PC-9 (cell line): Measurements from ENCODE around the gene CIBAR2. TPM values are rescaled to one million over a fixed set of nuclear protein-coding genes. Genes with fewer than 3 reads are reported as not detected.
A peak's percentile ranks its signal among the peaks of the same experiment; 100 is the strongest.

Experiments
- BruUV-seq: library from RNA; stranded (reverse); fragments of 400-500 nt; replicated peaks from 2 replicates; lab custom pipeline; 2021; lab: Mats Ljungman, UMichigan
- CTCF ChIA-PET: fragments of 300-600 bp; sonication (Branson Sonifier 250); formaldehyde crosslinking; loops from one replicate; lab custom pipeline; 2022; ENCODE audit warnings: antibody characterized with exemption; lab: Charles Lee
- POLR2A ChIA-PET: fragments of 300-600 bp; sonication (Branson Sonifier 250); formaldehyde crosslinking; loops from one replicate; lab custom pipeline; 2022; ENCODE audit warnings: antibody characterized with exemption; ENCODE audit not compliant: unreplicated experiment; lab: Charles Lee
- DNase-seq, 2 experiments: peaks; one replicate each; pipeline versions ENCODE4 v3.0.0 to v3.0.0-alpha.2; 2015 to 2022; ENCODE audit warnings: mixed read lengths in 1 of 2
- H2AFZ ChIP-seq: fragments of 200-600 bp; sonication (generic); 2 replicates; pipeline ENCODE4 v1.8.1; 2017; ENCODE audit warnings: antibody characterized with exemption
- H3F3A ChIP-seq: fragments of 200-600 bp; sonication (generic); 2 replicates; pipeline ENCODE4 v1.8.1; 2017; ENCODE audit warnings: antibody characterized with exemption, mild to moderate bottlenecking, low read depth; ENCODE audit not compliant: insufficient read depth
- H3K27ac ChIP-seq: fragments of 200-600 bp; sonication (generic); 2 replicates; pipeline ENCODE4 v1.6.1; 2016; ENCODE audit warnings: mixed run types
- H3K27me3 ChIP-seq: fragments of 200-600 bp; sonication (generic); 2 replicates; pipeline ENCODE4 v1.6.1; 2016; ENCODE audit warnings: low read depth, mixed run types; ENCODE audit not compliant: insufficient read depth
- H3K36me3 ChIP-seq: fragments of 200-600 bp; sonication (generic); 2 replicates; pipeline ENCODE4 v1.6.1; 2016; ENCODE audit warnings: low read depth, mixed run types
- H3K4me1 ChIP-seq: fragments of 200-600 bp; sonication (generic); replicated peaks from 2 replicates; pipeline ENCODE4 v1.6.1; 2016; ENCODE audit warnings: mixed run types; ENCODE audit not compliant: insufficient read depth
- H3K4me2 ChIP-seq: fragments of 200-600 bp; sonication (generic); 2 replicates; pipeline ENCODE4 v1.6.1; 2017; ENCODE audit warnings: mixed run types
- H3K4me3 ChIP-seq: fragments of 200-600 bp; sonication (generic); 2 replicates; pipeline ENCODE4 v1.6.1; 2016; ENCODE audit warnings: mixed run types
- H3K79me2 ChIP-seq: fragments of 200-600 bp; sonication (generic); 2 replicates; pipeline ENCODE4 v1.6.1; 2017; ENCODE audit warnings: low read depth, mixed run types
- H3K9me2 ChIP-seq: fragments of 200-600 bp; sonication (generic); 2 replicates; pipeline ENCODE4 v1.8.1; 2017; ENCODE audit warnings: mild to moderate bottlenecking; ENCODE audit not compliant: insufficient read depth
- H3K9me3 ChIP-seq: fragments of 200-600 bp; sonication (generic); 2 replicates; pipeline ENCODE4 v1.8.1; 2016; ENCODE audit warnings: low read depth; ENCODE audit not compliant: insufficient read depth
- H4K20me1 ChIP-seq: fragments of 200-600 bp; sonication (generic); 2 replicates; pipeline ENCODE4 v1.8.1; 2017; ENCODE audit not compliant: insufficient read depth
- EZH2 ChIP-seq: fragments of 200-600 bp; sonication (generic); IDR thresholded peaks from 2 replicates; pipeline ENCODE4 v1.8.0; 2017; ENCODE audit warnings: antibody characterized with exemption, low read depth
- intact Hi-C: fragments of 100-400 bp; cut with micrococcal nuclease; formaldehyde crosslinking; loops from one replicate; pipeline ENCODE4 v1.10.0; 2022; ENCODE audit not compliant: unreplicated experiment
- total RNA-seq: library from RNA; stranded (reverse); gene quantifications from 2 replicates; pipeline ENCODE4 v1.2.3, GENCODE V29; 2021
- TF ChIP-seq, protein P1 (sequence below): fragments of 200-600 bp; sonication (generic); conservative IDR thresholded peaks from 2 replicates; pipeline ENCODE4 v1.6.1; 2017; ENCODE audit warnings: mixed run types, antibody characterized with exemption, mild to moderate bottlenecking, moderate library complexity

Gene CIBAR2
- total RNA-seq, 1 experiment from 2014 or later, result not detected

DNA sequence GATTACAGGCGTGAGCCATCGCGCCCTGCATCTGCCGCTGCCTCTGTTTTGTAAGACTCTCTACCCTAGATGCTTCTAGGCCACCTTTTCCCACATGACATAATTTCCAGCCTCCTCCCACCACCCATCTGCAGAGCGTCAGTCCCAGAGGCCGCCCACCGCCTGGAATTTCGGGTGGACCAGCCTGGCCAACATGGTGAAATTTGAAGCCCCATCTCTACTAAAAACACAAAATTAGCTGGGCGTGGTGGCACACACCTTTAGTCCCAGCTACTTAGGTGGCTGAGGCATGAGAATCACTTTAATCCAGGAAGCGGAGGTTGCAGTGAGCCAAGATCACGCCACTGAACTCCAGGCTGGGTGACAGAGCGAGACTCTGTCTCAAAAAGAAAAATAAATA, 5.1 kb upstream of the CIBAR2 start:
- Histone ChIP-seq H3F3A (no peaks in the 10 kb centered on the region; the same call in 1 of the 2 replicates), H3K4me3 (no peak overlapping the region), H3K9me2 (no peaks in the 10 kb centered on the region), H2AFZ (no peak overlapping the region), H3K79me2 (no peaks in the 10 kb centered on the region), H3K4me1 (no peaks in the 10 kb centered on the region), H3K36me3 (no peaks in the 10 kb centered on the region), H3K9me3 (no peaks in the 10 kb centered on the region), H3K27ac (no peak overlapping the region), H3K27me3 (no peaks in the 10 kb centered on the region), H3K4me2 (no peak overlapping the region), H4K20me1 (no peaks in the 10 kb centered on the region)
- DNase-seq, result no peak
- intact Hi-C loops, result loop anchor here (5.0 to 10.0 kb wide), 3 partner anchors 130 to 277 kb away; no protein-coding TSS in a partner anchor
- no TSS peak for BruUV-seq
- no peak for TF ChIP-seq EZH2
- TF ChIP-seq, protein P1, sequence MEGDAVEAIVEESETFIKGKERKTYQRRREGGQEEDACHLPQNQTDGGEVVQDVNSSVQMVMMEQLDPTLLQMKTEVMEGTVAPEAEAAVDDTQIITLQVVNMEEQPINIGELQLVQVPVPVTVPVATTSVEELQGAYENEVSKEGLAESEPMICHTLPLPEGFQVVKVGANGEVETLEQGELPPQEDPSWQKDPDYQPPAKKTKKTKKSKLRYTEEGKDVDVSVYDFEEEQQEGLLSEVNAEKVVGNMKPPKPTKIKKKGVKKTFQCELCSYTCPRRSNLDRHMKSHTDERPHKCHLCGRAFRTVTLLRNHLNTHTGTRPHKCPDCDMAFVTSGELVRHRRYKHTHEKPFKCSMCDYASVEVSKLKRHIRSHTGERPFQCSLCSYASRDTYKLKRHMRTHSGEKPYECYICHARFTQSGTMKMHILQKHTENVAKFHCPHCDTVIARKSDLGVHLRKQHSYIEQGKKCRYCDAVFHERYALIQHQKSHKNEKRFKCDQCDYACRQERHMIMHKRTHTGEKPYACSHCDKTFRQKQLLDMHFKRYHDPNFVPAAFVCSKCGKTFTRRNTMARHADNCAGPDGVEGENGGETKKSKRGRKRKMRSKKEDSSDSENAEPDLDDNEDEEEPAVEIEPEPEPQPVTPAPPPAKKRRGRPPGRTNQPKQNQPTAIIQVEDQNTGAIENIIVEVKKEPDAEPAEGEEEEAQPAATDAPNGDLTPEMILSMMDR, result no peak
- CTCF ChIA-PET, result no interaction called here
- POLR2A ChIA-PET, result no interaction called here

DNA sequence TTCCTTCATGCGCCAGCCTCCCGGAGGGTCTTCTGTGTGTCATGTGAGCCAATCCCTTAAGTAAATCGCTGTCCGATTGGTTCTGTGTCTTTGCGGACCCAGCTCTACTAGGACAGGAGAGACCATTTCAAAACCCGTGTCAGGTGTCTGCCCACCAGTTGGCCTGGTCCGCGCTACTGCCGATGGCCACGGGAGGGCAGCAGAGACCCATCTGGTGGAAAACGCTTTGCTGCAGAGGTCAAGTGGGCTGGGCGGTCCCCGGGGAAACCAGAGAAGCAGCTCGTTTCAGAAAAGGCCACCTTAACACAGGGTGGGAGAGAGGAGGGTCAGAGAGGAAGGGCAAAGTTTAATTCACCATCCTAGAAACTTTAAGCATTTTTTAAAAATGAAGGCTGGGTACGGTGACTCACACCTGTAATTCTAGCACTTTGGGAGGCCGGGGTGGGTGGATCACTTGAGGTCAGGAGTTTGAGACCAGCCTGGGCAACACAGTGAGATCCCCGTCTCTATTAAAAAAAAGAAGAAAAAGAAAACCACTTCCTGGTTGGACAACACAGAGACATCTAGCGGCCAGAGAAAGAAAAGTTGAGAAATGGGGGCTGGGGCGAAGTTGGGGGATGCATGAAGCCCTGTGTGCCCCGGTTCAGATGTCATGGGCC, 2.8 kb upstream of the CIBAR2 start:
- H3K9me3 ChIP-seq, result no peaks in the 10 kb centered on the region
- no peaks in the 10 kb centered on the region for H3K27me3 ChIP-seq
- CTCF ChIA-PET, result interaction anchor here (0.7 to 1.2 kb wide), 11 partner anchors 9 to 574 kb away, joined by 3 to 7 read pairs (median 4); partner anchors contain the start of gene GINS2
- TF ChIP-seq, protein P1, result peak; percentile 97
- TF ChIP-seq EZH2, result no peak
- no peaks in the 10 kb centered on the region for H4K20me1 ChIP-seq
- no peaks in the 10 kb centered on the region; the same call in 1 of the 2 replicates for H3F3A ChIP-seq
- no peak overlapping the region for H3K4me3 ChIP-seq
- no peaks in the 10 kb centered on the region for H3K79me2 ChIP-seq
- no peaks in the 10 kb centered on the region for H3K9me2 ChIP-seq
- no peak overlapping the region for H2AFZ ChIP-seq
- no TSS peak for BruUV-seq
- intact Hi-C loops, result loop anchor here (2.0 to 10.0 kb wide), 4 partner anchors 60 to 280 kb away; no protein-coding TSS in a partner anchor
- H3K4me1 ChIP-seq, result no peaks in the 10 kb centered on the region
- DNase-seq, result peak; percentile 67 to 93
- H3K36me3 ChIP-seq, result no peaks in the 10 kb centered on the region
- H3K4me2 ChIP-seq, result peak overlapping the region; percentile 60
- H3K27ac ChIP-seq, result peak overlapping the region; percentile 29; the same call in 1 of the 2 replicates
- POLR2A ChIA-PET, result interaction anchor here (0.5 kb wide), 1 partner anchor 86 kb away, joined by 7 read pairs; no protein-coding TSS in a partner anchor

DNA sequence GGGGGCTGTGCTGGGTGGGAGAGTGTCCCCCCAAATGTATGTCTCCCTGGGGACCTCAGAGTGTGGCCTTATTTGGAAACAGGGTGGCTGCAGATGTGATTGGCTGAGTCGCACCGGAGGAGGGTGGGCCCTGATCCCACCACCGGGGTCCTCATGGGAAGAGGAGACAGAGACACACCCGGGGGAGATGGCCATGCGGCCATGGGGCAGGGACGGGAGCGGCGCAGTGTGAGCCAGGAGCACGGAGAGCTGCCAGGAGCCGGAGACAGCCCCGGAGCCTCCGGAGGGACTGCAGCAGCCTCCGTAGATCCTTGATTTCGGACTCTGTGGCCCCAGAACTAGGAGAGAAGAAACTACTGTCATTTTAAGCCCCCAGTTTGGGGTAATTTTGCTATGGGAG, 1.6 kb upstream of the CIBAR2 start:
- Histone ChIP-seq H3K9me3 (no peaks in the 10 kb centered on the region), H3K9me2 (no peaks in the 10 kb centered on the region), H3F3A (no peaks in the 10 kb centered on the region; the same call in 1 of the 2 replicates), H3K27ac (no peak overlapping the region), H3K36me3 (no peaks in the 10 kb centered on the region), H3K27me3 (no peaks in the 10 kb centered on the region), H3K79me2 (no peaks in the 10 kb centered on the region), H3K4me1 (no peaks in the 10 kb centered on the region), H3K4me2 (no peak overlapping the region), H4K20me1 (no peaks in the 10 kb centered on the region), H3K4me3 (no peak overlapping the region), H2AFZ (no peak overlapping the region)
- no TSS peak for BruUV-seq
- ChIA-PET POLR2A (no interaction called here), CTCF (no interaction called here)
- no peak for TF ChIP-seq EZH2
- TF ChIP-seq, protein P1, result no peak
- intact Hi-C loops, result loop anchor here (2.0 to 10.0 kb wide), 2 partner anchors 61 to 281 kb away; no protein-coding TSS in a partner anchor
- DNase-seq, result no peak
